HEK293 (cell line): ENCODE measurements around the gene FSTL4.

ENCODE experiments used
- CTCF ChIA-PET: fragments of 350-600 bp; formaldehyde crosslinking; extraction: SDS; loops from one replicate; lab custom pipeline; 2021; ENCODE audit warnings: antibody characterized with exemption; lab: Yijun Ruan, JAX
- POLR2A ChIA-PET: fragments of 300-600 bp; formaldehyde crosslinking; extraction: SDS; loops from one replicate; lab custom pipeline; 2020; ENCODE audit warnings: antibody characterized with exemption, inconsistent platforms; lab: Yijun Ruan, JAX
- H3K27ac ChIP-seq: fragments of 200-500 bp; sonication (Bioruptor generic); 2 replicates; pipeline ENCODE4 v1.5.1; 2014; ENCODE audit warnings: low read depth, low read length, control low read depth, inconsistent platforms; ENCODE audit errors: extremely low read depth
- H3K36me3 ChIP-seq, 2 experiments: fragments of 200-500 bp in 1 of 2; sonication (Bioruptor generic) in 1 of 2; 1 replicate in 1 of 2; 2 replicates in 1 of 2; pipeline ENCODE4 v1.5.1; 2014 to 2017; ENCODE audit warnings: inconsistent platforms in 2 of 2, low read length in 2 of 2; ENCODE audit not compliant: control insufficient read depth in 2 of 2, insufficient read depth in 1 of 2
- H3K4me1 ChIP-seq: fragments of 200-500 bp; sonication (Bioruptor generic); 2 replicates; pipeline ENCODE4 v1.5.1; 2014; ENCODE audit warnings: mild to moderate bottlenecking, low read length, inconsistent platforms; ENCODE audit not compliant: control insufficient read depth, insufficient read depth
- H3K4me3 ChIP-seq: 2 replicates; pipeline ENCODE4 v1.5.1; 2011; ENCODE audit warnings: low read depth, mild to moderate bottlenecking, control low read depth, low read length, moderate library complexity
- H3K9me3 ChIP-seq: fragments of 200-500 bp; sonication (Bioruptor generic); 2 replicates; pipeline ENCODE4 v1.5.1; 2014; ENCODE audit warnings: low read depth, low read length, inconsistent platforms; ENCODE audit not compliant: control insufficient read depth, insufficient read depth
- ATF2 ChIP-seq: fragments of 450-650 bp; formaldehyde crosslinking; IDR thresholded peaks from 2 replicates; pipeline ENCODE4 v1.5.1; 2016; ENCODE audit warnings: missing biosample characterization, missing genetic modification characterization, low read depth
- GLI4 ChIP-seq: fragments of 450-650 bp; formaldehyde crosslinking; IDR thresholded peaks from 2 replicates; pipeline ENCODE4 v1.5.1; 2016; ENCODE audit warnings: missing biosample characterization, missing genetic modification characterization
- KLF8 ChIP-seq: fragments of 450-650 bp; formaldehyde crosslinking; IDR thresholded peaks from 2 replicates; pipeline ENCODE4 v1.5.1; 2016; ENCODE audit warnings: missing biosample characterization, missing genetic modification characterization
- MEIS1 ChIP-seq: sonication (generic); formaldehyde crosslinking; IDR thresholded peaks from 2 replicates; pipeline ENCODE4 v1.8.1; 2022; ENCODE audit warnings: missing genetic modification reagents, mild to moderate bottlenecking, borderline replicate concordance
- MYNN ChIP-seq: fragments of 450-650 bp; formaldehyde crosslinking; IDR thresholded peaks from 2 replicates; pipeline ENCODE4 v1.5.1; 2016; ENCODE audit warnings: missing biosample characterization, missing genetic modification characterization, borderline replicate concordance
- PRDM4 ChIP-seq: fragments of 450-650 bp; formaldehyde crosslinking; IDR thresholded peaks from 2 replicates; pipeline ENCODE4 v1.5.1; 2017; ENCODE audit warnings: missing biosample characterization, missing genetic modification characterization
- PRDM6 ChIP-seq: fragments of 450-650 bp; formaldehyde crosslinking; IDR thresholded peaks from 2 replicates; pipeline ENCODE4 v1.5.1; 2017; ENCODE audit warnings: missing biosample characterization, missing genetic modification characterization
- ZEB2 ChIP-seq: fragments of 450-650 bp; formaldehyde crosslinking; IDR thresholded peaks from 2 replicates; pipeline ENCODE4 v1.5.1; 2016; ENCODE audit warnings: missing biosample characterization, missing genetic modification characterization
- ZFP37 ChIP-seq: fragments of 450-650 bp; formaldehyde crosslinking; IDR thresholded peaks from 2 replicates; pipeline ENCODE4 v1.5.1; 2016; ENCODE audit warnings: missing biosample characterization, missing genetic modification characterization
- ZFP69B ChIP-seq: fragments of 450-650 bp; formaldehyde crosslinking; IDR thresholded peaks from 2 replicates; pipeline ENCODE4 v1.5.1; 2016; ENCODE audit warnings: missing biosample characterization, missing genetic modification characterization
- ZNF121 ChIP-seq: fragments of 450-650 bp; formaldehyde crosslinking; IDR thresholded peaks from 2 replicates; pipeline ENCODE4 v1.5.1; 2016; ENCODE audit warnings: missing biosample characterization, missing genetic modification characterization
- ZNF140 ChIP-seq: fragments of 450-650 bp; formaldehyde crosslinking; IDR thresholded peaks from 2 replicates; pipeline ENCODE4 v1.5.1; 2016; ENCODE audit warnings: missing biosample characterization, missing genetic modification characterization
- ZNF169 ChIP-seq: fragments of 450-650 bp; formaldehyde crosslinking; IDR thresholded peaks from 2 replicates; pipeline ENCODE4 v1.5.1; 2016; ENCODE audit warnings: missing biosample characterization, missing genetic modification characterization
- ZNF223 ChIP-seq: fragments of 450-650 bp; formaldehyde crosslinking; IDR thresholded peaks from 2 replicates; pipeline ENCODE4 v1.5.1; 2016; ENCODE audit warnings: missing biosample characterization, missing genetic modification characterization
- ZNF239 ChIP-seq: fragments of 450-650 bp; formaldehyde crosslinking; IDR thresholded peaks from 2 replicates; pipeline ENCODE4 v1.5.1; 2016; ENCODE audit warnings: missing biosample characterization, missing genetic modification characterization
- ZNF248 ChIP-seq: fragments of 450-650 bp; formaldehyde crosslinking; IDR thresholded peaks from 2 replicates; pipeline ENCODE4 v1.5.1; 2017; ENCODE audit warnings: missing biosample characterization, missing genetic modification characterization
- ZNF335 ChIP-seq: fragments of 450-650 bp; formaldehyde crosslinking; conservative IDR thresholded peaks from 2 replicates; pipeline ENCODE4 v1.5.1; 2016; ENCODE audit warnings: missing biosample characterization, missing genetic modification characterization
- ZNF391 ChIP-seq: fragments of 450-650 bp; formaldehyde crosslinking; IDR thresholded peaks from 2 replicates; pipeline ENCODE4 v1.5.1; 2016; ENCODE audit warnings: low read depth, missing biosample characterization, missing genetic modification characterization, borderline replicate concordance
- ZNF426 ChIP-seq: fragments of 450-650 bp; formaldehyde crosslinking; IDR thresholded peaks from 2 replicates; pipeline ENCODE4 v1.5.1; 2017; ENCODE audit warnings: missing biosample characterization, missing genetic modification characterization, mild to moderate bottlenecking, inconsistent platforms, moderate library complexity
- ZNF433 ChIP-seq: fragments of 450-650 bp; formaldehyde crosslinking; IDR thresholded peaks from 2 replicates; pipeline ENCODE4 v1.5.1; 2016; ENCODE audit warnings: missing biosample characterization, missing genetic modification characterization, low read depth
- ZNF510 ChIP-seq: fragments of 450-650 bp; formaldehyde crosslinking; IDR thresholded peaks from 2 replicates; pipeline ENCODE4 v1.5.1; 2018; ENCODE audit warnings: mild to moderate bottlenecking, missing genetic modification characterization, missing biosample characterization; ENCODE audit not compliant: insufficient replicate concordance
- ZNF560 ChIP-seq: fragments of 450-650 bp; formaldehyde crosslinking; IDR thresholded peaks from 2 replicates; pipeline ENCODE4 v1.5.1; 2017; ENCODE audit warnings: missing biosample characterization, missing genetic modification characterization, borderline replicate concordance
- ZNF600 ChIP-seq: fragments of 450-650 bp; formaldehyde crosslinking; IDR thresholded peaks from 2 replicates; pipeline ENCODE4 v1.5.1; 2016; ENCODE audit warnings: missing biosample characterization, missing genetic modification characterization
- ZNF626 ChIP-seq: fragments of 450-650 bp; sonication (Bioruptor Pico); formaldehyde crosslinking; IDR thresholded peaks from 2 replicates; pipeline ENCODE4 v1.5.1; 2018; ENCODE audit warnings: missing biosample characterization, missing genetic modification characterization, inconsistent platforms
- ZNF701 ChIP-seq: fragments of 450-650 bp; formaldehyde crosslinking; IDR thresholded peaks from 2 replicates; pipeline ENCODE4 v1.5.1; 2016; ENCODE audit warnings: missing biosample characterization, missing genetic modification characterization
- ZNF747 ChIP-seq: fragments of 450-650 bp; formaldehyde crosslinking; IDR thresholded peaks from 2 replicates; pipeline ENCODE4 v1.5.1; 2016; ENCODE audit warnings: missing biosample characterization, missing genetic modification characterization
- ZNF76 ChIP-seq: fragments of 450-650 bp; formaldehyde crosslinking; IDR thresholded peaks from 2 replicates; pipeline ENCODE4; 2016; ENCODE audit warnings: low read depth, missing biosample characterization, missing genetic modification characterization, borderline replicate concordance
- ZSCAN18 ChIP-seq: fragments of 450-650 bp; formaldehyde crosslinking; IDR thresholded peaks from 2 replicates; pipeline ENCODE4 v1.5.1; 2016; ENCODE audit warnings: missing biosample characterization, missing genetic modification characterization

FSTL4 gene

GRCh38 chr5:133240425-133241091, 371.8 kb downstream of the FSTL4 start (continued):
- no peak for TF ChIP-seq PRDM4 (tag by site-specific recombination)
- no peak for TF ChIP-seq ZNF169 (tag by site-specific recombination)
- peak; percentile 87 for TF ChIP-seq ZFP37 (tag by site-specific recombination)
- peak; percentile 77 for TF ChIP-seq ZEB2 (tag by site-specific recombination)
- no peak for TF ChIP-seq ZNF433
- TF ChIP-seq ZNF335 (tag by site-specific recombination), result 0 out of 2 replicates have a peak, but pooled peaks have one; percentile 20
- no peak for TF ChIP-seq MEIS1
- TF ChIP-seq ZNF121 (tag by site-specific recombination), result no peak
- TF ChIP-seq MYNN (tag by site-specific recombination), result no peak

- CTCF ChIA-PET, result no interaction called here
- Histone ChIP-seq H3K4me1 (no peaks in the 10 kb centered on the region; the same call in 1 of the 2 replicates), H3K9me3 (no peaks in the 10 kb centered on the region), H3K36me3 (no peaks in the 10 kb centered on the region), H3K4me3 (no peak overlapping the region), H3K27ac (no peak overlapping the region)
- no peak for TF ChIP-seq ZNF747 (tag by site-specific recombination)
- TF ChIP-seq GLI4 (tag by site-specific recombination), result no peak
- no peak for TF ChIP-seq ZNF76 (tag by site-specific recombination)
- TF ChIP-seq ZFP37 (tag by site-specific recombination), result no peak
- TF ChIP-seq ZNF560, result no peak
- no peak for TF ChIP-seq ZNF391 (tag by site-specific recombination)
- TF ChIP-seq ZFP69B (tag by site-specific recombination), result no peak
- no peak for TF ChIP-seq PRDM6 (tag by site-specific recombination)
- TF ChIP-seq ZSCAN18 (tag by site-specific recombination), result no peak
- TF ChIP-seq ZNF626 (tag by site-specific recombination), result no peak
- no peak for TF ChIP-seq ZNF701 (tag by site-specific recombination)
- no peak for TF ChIP-seq ZNF248 (tag by site-specific recombination)
- no peak for TF ChIP-seq ATF2 (tag by site-specific recombination)
- no peak for TF ChIP-seq ZNF510 (tag by site-specific recombination)
- TF ChIP-seq KLF8, result no peak
- TF ChIP-seq ZNF239 (tag by site-specific recombination), result no peak
- no peak for TF ChIP-seq ZNF426 (tag by site-specific recombination)
- TF ChIP-seq ZNF600 (tag by site-specific recombination), result no peak
- TF ChIP-seq ZNF140 (tag by site-specific recombination), result no peak
- TF ChIP-seq ZNF223, result no peak
- POLR2A ChIA-PET, result no interaction called here
These were observed 373.7 kb downstream of the FSTL4 start for GRCh38 chr5:133238426-133239205.
